Islet of Langerhans (tissue), 1 donor: ENCODE measurements around the gene SLC5A2.
A peak's percentile ranks its signal among the peaks of the same experiment; 100 is the strongest.

Experiments
- FAIRE-seq: peaks from one replicate; lab custom pipeline; 2011; peaks lifted over from hg19 to GRCh38; lab: Jason Lieb, UNC

SLC5A2 gene

DNA sequence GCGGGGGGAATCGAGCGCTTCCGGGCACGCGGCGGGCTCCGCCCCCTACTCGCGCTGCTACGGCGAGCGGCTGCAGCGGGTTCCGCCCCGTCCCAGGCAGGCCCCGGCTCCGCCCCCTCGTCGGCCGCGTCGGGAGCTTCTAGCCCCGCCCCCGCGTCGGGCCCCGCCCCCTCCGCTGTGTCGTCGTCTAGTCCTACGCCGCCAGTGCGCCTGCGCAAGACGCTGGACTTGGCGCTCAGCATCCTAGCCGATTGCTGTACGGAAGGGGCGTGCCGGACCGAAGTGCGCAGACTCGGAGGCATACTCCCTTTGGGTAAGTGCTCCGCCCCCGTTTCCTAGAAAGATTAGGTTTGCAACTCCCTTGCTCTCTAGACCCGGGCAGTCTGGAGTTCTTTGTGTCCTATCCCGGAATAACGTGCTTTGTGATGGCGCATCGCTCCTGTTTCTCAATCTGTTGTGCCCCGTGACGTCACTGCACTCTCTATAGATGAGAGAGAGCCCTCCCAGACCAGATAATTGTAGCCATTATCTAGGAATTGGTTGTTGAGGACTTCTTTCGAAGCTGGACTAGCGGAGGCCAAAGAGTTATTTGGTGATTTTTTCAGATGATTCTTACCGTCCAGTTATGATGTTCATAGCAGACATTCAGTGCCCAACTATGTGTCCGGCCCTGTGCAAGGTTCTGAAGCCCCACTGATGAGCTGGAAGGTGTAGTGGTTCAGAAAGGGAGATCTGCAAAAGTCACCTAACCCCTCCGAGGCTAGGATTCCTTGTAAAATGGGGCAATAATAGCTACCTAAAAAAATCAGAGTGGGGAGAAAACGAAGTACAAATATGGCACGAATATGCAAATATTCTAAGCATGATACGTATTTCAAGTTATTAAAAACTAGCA is 23.0 kb upstream of the SLC5A2 start:
- FAIRE-seq: no peak

- peak; percentile 9 for FAIRE-seq
Measured at GRCh38 chr16:31460582-31461002, 22.3 kb upstream of the SLC5A2 start.

DNA sequence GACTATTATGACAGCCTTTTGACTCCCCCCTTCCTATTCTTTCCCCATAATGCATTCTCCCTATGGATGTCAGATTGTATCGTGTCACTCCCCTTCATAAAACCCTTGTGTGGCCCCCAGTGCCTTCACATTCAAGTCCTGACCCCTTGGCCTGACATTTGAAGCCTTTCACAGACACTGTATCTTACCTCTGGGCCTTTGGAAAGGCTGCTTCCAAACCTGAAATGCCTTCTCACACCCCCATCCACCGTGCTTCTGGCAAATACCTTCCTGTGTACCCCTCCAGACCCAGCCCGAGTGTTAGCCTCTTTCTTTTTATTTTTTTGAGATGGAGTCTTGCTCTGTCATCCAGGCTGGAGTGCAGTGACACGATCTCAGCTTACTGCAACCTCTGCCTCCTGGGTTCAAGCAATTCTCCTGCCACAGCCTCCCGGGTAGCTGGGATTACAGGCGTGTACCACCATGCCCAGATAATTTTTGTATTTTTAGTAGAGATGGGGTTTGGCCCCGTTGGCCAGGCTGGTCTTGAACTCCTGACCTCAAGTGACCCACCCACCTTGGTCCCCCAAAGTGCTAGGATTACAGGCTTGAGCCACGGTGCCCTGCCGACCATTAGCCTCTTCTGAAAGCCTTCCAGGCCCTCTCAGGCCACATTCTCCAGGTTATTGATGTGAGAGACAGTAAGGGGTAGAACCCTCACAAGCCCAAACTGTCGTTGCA is 21.6 kb upstream of the SLC5A2 start:
- no peak for FAIRE-seq

DNA sequence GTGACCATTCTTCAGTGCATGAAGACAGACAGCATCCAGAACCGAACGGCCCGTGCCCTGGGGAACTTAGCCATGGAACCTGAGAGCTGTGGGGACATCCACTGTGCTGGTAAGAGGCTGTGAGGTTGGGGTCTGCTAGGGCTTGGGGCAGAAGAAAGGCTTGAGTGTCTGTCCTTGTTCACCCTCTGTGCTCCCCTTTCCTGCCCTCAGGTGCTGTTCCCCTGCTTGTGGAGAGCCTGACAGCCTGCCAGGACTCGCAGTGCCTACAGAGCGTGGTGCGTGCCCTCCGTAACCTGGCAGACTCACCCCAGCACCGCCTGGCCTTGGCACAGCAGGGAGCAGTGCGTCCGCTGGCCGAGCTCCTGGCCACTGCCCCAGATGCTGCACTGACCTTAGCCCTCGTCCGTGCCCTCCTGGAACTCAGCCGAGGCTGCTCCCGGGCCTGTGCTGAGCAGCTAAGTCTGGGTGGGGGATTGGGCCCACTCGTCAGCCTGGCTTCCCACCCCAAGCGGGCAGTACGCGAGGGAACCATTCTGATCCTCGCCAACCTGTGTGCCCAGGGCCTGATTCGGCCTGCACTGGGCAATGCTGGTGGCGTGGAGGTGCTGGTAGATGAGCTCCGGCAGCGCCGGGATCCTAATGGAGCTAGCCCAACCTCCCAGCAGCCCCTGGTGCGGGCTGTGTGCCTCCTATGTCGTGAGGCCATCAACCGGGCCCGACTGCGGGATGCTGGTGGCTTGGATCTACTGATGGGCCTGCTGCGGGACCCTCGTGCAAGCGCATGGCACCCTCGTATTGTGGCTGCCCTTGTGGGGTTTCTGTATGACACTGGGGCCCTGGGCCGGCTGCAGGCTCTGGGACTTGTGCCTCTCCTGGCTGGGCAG is 20.8 kb upstream of the SLC5A2 start:
- FAIRE-seq: no peak

GRCh38 chr16:31464348-31464769 is 18.6 kb upstream of the SLC5A2 start:
- FAIRE-seq: no peak

DNA sequence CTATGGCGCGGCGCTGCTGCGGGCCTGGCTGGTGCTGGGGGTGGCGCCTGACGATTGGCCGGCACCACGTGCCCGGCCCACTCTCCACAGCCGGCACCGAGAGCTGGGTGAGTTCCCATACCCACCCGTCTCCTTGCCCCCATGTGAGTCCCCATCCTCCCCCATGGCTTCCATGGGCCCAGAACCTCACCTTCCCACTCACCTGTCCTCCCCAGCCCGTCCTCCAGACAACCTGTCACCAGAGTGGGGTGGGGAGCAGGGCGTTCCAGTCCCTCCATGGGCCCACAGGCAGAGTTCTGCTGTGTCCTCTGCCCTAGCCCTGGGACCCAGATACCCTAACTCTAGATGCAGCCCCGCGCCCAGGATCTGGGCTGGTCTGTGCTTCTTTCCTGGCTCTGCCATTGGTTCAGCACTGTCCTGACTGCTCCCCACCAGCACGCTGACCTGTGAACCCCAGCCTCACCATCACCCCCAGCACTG is 18.1 kb upstream of the SLC5A2 start:
- no peak for FAIRE-seq

GRCh38 chr16:31465788-31466370 is 17.0 kb upstream of the SLC5A2 start:
- FAIRE-seq: no peak

- FAIRE-seq: no peak
Measured at GRCh38 chr16:31466381-31466841, 16.5 kb upstream of the SLC5A2 start.

DNA sequence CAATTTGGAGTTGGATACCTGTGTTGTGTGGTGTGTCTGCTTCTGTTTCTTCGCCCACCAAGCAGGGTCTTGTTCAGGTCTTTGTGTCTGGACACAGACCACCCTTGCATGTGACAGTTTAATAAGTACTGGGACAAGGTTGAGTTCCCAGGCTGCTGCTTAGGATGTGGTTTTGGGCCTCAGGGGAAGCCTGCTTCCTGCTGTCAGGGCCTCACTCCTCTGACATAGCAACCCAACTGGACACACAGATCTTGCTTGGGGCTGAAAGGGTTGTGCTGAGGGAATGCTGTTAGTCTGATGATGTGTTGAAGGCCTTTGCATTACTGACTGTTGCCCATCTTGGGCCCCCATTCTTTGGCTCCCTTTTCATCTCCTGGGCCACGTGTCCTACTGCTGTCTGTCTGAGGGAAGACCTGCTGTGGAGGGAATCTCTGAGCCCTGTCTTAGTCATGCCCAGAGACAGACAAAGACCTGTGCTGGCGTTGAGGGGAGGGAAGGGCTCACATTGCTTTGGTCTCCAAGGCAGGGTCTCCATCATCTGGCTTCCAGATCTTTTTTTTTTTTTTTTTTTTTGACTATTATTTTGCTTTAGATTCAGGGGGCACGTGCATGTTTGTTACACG is 15.7 kb upstream of the SLC5A2 start:
- FAIRE-seq: no peak

DNA sequence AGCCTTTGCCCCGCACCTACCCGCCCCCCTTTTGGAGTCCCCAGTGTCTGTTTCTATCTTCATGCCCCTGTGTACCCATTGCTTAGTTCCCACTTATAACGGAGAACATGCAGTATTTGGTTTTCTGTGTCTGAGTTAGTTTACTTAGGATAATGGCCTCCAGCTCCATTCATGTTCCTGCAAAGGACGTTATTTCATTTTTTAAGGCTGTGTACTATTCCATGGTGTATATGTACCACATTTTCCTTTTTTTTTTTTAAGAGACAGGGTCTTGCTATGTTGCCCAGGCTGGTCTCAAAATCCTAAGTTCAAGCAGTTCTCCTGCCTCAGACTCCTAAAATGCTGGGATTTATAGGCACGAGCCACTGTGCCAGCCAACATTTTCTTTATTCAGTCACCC is 15.1 kb upstream of the SLC5A2 start:
- no peak for FAIRE-seq

GRCh38 chr16:31470615-31471014 is 12.3 kb upstream of the SLC5A2 start:
- no peak for FAIRE-seq

DNA sequence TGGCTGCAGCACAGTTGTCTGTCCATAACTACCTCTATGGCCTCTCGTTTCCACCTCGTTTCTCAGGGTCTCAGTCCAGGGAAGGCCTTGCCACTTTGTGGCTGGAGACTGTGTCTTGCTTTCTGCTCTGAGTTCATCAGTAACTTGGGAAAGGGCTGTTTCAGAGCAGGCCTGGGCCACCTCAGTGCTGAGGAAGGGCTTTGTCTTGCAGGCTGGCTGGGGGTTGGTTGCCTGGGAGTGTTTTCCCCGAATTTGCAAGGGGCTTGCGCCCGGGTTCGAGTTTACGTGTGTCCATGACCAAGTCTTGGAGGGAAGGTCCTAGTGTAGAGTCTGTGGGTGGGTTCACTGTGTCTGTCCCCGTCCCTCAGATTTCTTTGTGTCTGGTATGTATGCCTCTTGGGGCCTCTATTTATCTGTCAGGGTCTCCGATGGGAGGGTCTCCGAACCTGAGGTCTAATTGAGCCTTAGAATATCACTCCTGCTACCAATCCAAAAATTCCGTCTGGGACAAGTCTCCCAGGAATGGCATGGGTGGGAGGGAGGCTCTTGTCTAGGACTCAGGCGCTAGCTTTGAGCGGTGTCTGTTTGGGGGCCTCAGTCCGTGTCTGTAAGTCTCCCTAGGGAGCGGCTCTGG is 11.6 kb upstream of the SLC5A2 start:
- FAIRE-seq: no peak

GRCh38 chr16:31471875-31472708 is 10.8 kb upstream of the SLC5A2 start, which contains the start of gene TGFB1I1:
TSS of gene TGFB1I1 (plus strand) at chr16:31472152. CDS start at chr16:31472189, 37 bp downstream.
- FAIRE-seq: no peak

DNA sequence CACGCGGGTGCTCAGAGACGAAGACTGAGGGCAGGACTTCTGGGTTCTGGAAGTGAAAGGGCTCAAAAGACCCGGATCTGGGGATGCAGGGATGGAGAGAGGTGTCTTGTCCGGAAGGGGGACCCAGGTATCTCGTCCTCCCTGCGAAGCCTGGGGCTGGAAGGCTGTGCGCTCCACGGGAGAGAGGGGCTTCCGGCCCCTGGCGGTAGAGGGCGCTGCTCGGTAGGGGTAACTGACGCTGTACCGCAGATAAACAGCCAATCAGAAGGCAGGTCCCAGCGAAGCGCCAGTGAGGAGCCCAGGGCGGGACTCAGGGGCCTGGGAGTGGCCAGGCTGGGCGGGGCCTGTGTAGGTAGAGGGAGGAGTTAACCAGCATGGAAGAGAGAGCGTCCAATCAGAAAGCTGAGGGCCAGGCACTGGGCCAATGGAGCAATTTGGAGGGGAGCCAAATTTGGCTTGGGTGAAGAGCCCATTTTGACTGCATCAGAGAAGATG is 10.2 kb upstream of the SLC5A2 start:
- FAIRE-seq: no peak

DNA sequence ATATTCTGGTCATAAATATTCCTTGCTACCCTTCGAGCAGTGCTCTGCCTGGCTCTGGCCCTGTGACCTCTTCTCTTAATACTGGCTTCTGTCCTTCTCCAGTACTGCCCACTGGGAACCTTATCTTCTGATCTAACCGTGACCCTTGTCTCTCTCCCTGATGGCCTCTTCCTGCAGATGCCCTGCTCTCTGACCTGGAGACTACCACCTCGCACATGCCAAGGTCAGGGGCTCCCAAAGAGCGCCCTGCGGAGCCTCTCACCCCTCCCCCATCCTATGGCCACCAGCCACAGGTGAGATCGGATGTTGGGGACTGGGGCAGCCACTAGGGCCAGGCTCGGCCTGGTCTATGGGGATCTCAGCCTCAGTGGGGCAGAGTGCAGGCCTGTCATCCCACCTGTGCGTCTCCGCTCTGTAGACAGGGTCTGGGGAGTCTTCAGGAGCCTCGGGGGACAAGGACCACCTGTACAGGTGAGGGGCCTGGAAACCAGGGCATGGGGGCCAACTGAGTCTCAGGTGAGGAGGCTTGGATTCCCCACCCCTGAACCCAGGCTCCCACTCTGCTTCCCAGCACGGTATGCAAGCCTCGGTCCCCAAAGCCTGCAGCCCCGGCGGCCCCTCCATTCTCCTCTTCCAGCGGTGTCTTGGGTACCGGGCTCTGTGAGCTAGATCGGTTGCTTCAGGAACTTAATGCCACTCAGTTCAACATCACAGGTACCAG is 9.5 kb upstream of the SLC5A2 start:
- no peak for FAIRE-seq

- FAIRE-seq: no peak
Measured at GRCh38 chr16:31474173-31474714, 8.7 kb upstream of the SLC5A2 start.

GRCh38 chr16:31474773-31475738 is 7.9 kb upstream of the SLC5A2 start:
- no peak for FAIRE-seq

DNA sequence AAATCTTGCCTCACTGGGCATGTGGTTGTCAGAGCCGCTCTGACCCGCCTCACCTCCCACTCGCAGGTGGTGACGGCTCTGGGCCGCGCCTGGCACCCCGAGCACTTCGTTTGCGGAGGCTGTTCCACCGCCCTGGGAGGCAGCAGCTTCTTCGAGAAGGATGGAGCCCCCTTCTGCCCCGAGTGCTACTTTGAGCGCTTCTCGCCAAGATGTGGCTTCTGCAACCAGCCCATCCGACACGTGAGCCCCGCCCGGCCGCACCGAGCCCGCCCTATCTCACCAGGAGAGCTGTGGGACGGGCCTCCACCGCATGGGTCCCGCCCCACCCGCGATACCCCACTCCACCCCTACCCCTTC is 7.0 kb upstream of the SLC5A2 start:
- FAIRE-seq: no peak
